NCI-H146 treated with DMSO at 0.1 percent for 48 hours (cell line): ENCODE measurements around the gene SCNN1A.

Experiments used
- DNase-seq: peaks from one replicate; lab custom pipeline; 2025; ENCODE audit not compliant: unreplicated experiment; lab: John Stamatoyannopoulos, UW

The SCNN1A gene

DNA sequence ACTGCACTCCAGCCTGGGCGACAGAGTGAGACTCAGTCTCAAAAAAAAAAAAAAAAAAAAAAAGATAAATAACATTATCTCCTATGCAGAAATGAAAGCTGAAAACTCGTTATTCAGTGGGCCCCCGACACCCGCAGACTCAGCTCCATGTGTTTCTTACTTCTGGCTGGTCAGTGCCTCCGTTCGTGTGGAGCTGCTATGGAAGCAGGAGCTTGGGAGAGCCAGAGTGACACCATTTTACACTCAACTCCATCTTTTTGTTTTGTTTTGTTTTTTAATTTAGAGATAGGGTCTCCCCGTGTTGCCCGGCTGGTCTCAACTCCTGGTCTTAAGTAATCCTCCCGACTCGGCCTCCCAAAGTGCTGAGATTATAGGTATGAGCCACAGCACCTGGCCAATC lies 78.2 kb downstream of the SCNN1A start:
- DNase-seq: no peak
